Glomerular visceral epithelial cell (primary cell): Measurements from ENCODE around the gene TRIML1.

Experiments
- DNase-seq: peaks from one replicate; pipeline ENCODE4 v3.0.0-alpha.2; 2016; ENCODE audit errors: extremely low spot score

Gene TRIML1

GRCh38 chr4:188139141-188139540, at the start of gene TRIML1:
Gene TRIML1 (plus strand): TSS chr4:188139441. CDS start chr4:188139559, 118 bp downstream.
- no peak for DNase-seq

GRCh38 chr4:188092824-188093223, 46.4 kb upstream of the TRIML1 start:
- DNase-seq, result no peak

- DNase-seq, result no peak
These were observed 32.8 kb upstream of the TRIML1 start for GRCh38 chr4:188106454-188106853.

GRCh38 chr4:188107931-188108843, 31.1 kb upstream of the TRIML1 start:
- DNase-seq, result no peak

- DNase-seq, result no peak
These were observed 30.0 kb upstream of the TRIML1 start, which contains the start of gene TRIML2 for GRCh38 chr4:188109157-188109755. Gene TRIML2 (minus strand): TSS chr4:188109603. CDS start chr4:188105368, 4,235 bp downstream.

GRCh38 chr4:188110036-188110435, 29.2 kb upstream of the TRIML1 start:
- DNase-seq, result no peak

GRCh38 chr4:188110741-188111471, 28.3 kb upstream of the TRIML1 start:
- no peak for DNase-seq

- no peak for DNase-seq
These were observed 27.3 kb upstream of the TRIML1 start for GRCh38 chr4:188111955-188112354.

GRCh38 chr4:188113156-188113555, 26.1 kb upstream of the TRIML1 start:
- no peak for DNase-seq

- DNase-seq, result no peak
These were observed 21.5 kb upstream of the TRIML1 start for GRCh38 chr4:188117631-188118324.

- no peak for DNase-seq
These were observed 17.7 kb upstream of the TRIML1 start for GRCh38 chr4:188121530-188121929.

- DNase-seq, result peak; percentile 68
These were observed 11.9 kb upstream of the TRIML1 start for GRCh38 chr4:188127214-188127874.

- DNase-seq, result no peak
These were observed 8.9 kb upstream of the TRIML1 start for GRCh38 chr4:188130355-188130754.

- DNase-seq, result no peak
These were observed 7.0 kb upstream of the TRIML1 start for GRCh38 chr4:188132232-188132631.

GRCh38 chr4:188138227-188138626, 1.0 kb upstream of the TRIML1 start:
- no peak for DNase-seq

GRCh38 chr4:188139671-188140070, 430 bp downstream of the TRIML1 start:
- no peak for DNase-seq

GRCh38 chr4:188143731-188144130, 4.5 kb downstream of the TRIML1 start:
- no peak for DNase-seq

GRCh38 chr4:188145601-188146000, 6.4 kb downstream of the TRIML1 start:
- no peak for DNase-seq

- DNase-seq, result no peak
These were observed 7.4 kb downstream of the TRIML1 start for GRCh38 chr4:188146618-188147017.

- DNase-seq, result no peak
These were observed 7.9 kb downstream of the TRIML1 start for GRCh38 chr4:188147176-188147575.

GRCh38 chr4:188147776-188148175, 8.5 kb downstream of the TRIML1 start:
- DNase-seq, result no peak
